Activated CD8-positive, alpha-beta memory T cell treated with anti-CD3 and anti-CD28 coated beads for 4 hours (primary cell): ENCODE data around the gene FGG.

ENCODE experiments used
- DNase-seq, 2 donors: peaks; one replicate each; pipeline ENCODE4 v3.0.0-alpha.2; 2020; ENCODE audit warnings: low read depth in 2 of 2

The FGG gene

DNA sequence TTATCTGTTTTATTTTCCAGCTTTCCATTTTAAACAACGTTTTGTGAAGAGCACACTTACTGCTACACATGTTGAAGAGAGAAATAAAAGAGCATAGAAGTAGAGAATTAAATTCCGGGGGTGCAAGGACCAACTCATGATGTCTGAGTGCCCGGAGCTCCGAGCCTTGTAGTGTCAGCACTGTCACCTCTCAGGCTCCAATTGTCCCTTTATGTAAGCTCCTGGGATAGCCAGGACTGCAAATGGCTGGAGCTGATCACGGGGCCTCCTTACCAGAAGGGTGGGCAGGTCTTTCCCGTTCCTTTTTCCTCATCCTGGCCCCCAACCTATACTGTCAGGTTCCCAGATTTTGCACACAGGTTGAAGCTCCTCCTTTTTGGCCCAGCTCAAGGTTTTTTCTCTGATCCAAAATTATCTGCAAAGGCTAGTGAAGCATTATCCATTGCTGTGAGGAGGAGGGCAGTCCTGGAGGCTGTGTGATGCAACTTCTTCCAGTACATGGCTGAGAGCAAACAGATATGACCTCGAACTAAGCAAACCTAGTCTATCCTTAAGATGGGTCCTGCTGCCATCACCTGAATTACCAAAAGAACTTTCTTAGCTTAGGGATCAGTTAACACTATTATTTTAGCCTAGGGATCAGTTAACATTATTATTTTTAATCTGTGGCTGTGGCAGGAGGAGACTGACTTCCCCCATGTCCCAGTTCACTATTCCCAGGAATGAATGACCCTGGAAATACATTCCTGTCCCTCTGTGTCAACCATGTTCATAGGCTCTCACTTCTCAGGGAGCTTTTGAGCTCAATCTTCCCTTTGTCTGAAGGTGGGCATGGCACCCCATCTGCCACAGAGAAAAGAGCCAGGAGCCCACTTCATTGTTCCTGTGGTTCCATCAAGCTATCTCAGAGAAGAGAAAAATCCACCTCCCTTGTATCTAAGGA is at the start of gene FGG:
Gene FGG (minus strand): TSS at position 185 of the 943 bp plus-strand sequence. CDS start 47 bp downstream, at position 138.
- DNase-seq, result no peak

DNA sequence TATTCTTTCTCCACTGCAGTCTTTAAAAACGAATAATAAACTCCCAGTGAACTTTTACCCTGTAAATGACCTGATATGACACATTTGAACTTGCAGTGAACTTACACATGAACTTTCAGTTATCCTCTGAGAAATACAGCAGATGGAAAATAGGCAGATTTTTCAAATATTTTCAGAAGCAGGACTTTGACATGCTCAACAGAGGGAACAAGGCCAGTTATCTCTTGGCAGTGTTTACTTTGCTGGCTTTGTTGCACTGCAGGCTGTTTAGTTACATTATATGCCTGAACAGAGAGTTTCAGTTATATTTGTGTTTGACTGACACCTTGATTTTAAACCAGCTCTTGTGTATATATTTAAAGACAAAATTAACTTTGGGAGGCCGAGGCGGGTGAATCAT is 47.6 kb upstream of the FGG start:
- DNase-seq, result no peak

DNA sequence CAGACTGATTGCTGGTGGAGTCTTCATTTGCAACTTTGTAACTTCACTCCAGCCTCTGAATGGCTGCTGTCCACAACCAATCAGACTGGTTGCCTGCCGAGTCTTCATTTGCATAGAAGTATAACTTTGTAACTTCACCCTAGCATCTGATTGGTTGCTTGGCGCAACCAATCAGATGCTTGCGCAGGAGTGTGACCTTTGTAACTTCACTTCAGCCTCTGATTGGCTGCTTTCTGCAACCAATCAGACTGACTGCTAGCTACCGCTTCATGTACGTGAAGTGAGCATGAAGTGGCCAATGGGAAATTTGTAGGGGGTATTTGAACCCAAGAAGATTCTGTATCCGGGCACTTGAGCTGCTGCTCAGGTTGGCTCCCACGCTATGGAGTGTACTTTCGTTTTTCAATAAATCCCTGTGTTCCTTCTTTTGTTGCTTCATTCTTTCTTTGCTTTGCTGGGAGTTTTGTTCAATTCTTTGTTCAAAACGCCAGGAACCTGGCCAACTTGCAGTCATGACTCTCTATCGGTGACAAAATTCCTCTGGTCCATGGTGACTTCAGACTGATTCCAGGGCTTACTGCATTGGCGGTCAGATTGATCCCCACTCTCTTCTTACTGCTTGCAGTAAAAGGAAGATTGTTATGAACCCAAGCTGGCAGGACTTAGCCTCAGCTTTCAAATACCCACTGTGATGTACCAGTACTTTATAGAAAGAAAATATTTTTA is 46.4 kb upstream of the FGG start:
- DNase-seq, result no peak

DNA sequence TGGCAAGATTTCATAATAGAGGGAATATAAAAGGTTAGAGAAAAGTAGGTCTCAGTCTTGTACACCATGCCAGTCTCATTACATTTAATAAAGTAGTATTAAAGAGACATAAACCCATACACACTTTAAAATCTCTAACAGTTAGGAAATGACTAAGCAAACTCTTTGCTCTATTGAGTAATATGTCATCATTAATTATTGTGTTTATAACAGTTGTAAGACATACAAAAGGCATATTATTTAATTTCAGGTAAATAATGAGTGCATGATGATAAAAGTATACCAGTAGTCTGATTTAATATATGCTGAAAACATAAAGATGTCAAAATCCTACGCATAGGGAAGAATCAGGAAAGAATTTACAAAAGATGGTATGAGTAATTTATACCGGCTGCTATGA is 31.0 kb upstream of the FGG start:
- DNase-seq, result no peak

DNA sequence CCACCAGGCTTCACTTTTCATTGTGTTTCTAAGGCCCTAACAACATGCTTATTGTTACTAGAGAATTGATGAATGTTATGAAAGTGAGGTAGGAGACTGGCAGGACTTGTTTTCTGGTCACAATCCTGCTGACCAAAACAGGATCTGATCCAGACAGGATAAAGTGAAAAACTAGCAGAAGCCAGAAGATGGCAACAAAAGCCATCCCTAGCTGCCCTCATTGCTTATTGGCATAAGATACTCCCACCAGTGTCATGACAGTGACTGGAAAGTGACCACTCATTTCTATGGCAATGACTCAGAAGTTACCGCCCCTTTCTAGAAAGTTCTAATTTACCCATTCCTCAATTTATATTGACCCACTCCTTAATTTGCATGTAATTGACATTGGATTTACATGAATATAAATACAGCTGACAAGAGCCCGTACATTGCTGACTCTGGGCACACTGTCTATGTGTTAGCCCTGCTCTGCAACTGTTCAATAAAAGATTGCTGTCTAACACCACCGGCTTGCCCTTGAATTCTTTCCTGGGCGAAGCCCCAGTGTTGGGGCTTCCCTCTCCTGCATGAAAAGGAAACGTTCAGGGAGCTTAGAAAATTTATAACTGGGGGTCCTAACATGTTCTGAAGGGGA is 30.0 kb upstream of the FGG start:
- DNase-seq, result no peak

DNA sequence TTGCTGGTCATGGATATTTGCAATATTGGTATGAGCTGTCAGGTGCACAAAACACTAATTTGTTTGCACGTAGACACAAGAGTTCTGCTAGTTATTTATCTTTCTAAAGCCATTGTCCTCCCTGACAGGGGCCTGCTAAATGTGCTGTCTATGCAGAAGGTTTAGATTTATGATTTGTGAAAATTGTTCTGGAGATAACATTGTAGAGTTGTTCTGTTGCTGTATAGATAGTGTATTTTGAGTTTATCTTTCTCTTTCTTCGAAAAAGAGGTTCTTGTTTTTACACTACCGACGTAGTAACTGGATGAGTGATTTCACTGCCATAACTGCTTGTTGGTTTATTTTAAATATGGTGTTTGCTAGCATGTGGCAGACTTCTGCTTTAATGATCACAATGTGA is 28.5 kb upstream of the FGG start:
- no peak for DNase-seq

DNA sequence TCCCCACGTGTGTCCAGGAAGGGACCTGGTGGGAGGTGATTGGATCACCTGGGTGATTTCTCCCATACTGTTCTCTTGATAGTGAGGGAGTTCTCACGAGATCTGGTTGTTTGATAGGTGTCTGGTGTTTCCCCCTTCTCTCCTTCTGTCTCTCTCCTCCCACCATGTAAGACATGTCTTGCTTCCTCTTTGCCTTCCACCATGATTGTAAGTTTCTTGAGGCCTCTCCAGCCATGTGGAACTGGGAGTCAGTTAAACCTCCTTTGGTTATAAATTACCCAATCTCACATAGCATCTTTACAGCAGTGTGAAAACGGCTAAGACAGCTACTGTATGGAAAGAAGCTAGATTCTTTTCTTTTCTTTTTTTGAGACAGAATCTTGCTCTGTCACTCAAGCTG is 21.6 kb upstream of the FGG start:
- no peak for DNase-seq

DNA sequence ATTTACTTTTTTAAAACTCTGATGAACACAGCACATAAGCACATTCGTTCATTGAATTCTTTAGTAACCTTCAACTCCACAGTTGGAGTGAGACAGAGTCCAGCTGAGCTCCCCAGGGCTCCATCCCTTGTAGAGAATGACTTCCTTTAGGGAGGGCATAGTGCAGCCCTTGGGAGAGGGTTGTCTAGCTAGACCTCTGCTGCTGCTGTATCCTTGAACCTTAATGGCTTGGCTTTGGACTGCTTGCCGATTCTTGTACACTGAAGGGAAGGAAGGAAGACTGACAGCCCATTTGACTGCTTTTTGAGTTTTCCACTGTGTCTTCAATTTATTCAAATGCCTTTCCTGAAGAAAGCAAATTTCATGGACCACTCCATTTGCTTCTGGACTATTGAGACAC is 19.4 kb upstream of the FGG start:
- DNase-seq, result no peak

DNA sequence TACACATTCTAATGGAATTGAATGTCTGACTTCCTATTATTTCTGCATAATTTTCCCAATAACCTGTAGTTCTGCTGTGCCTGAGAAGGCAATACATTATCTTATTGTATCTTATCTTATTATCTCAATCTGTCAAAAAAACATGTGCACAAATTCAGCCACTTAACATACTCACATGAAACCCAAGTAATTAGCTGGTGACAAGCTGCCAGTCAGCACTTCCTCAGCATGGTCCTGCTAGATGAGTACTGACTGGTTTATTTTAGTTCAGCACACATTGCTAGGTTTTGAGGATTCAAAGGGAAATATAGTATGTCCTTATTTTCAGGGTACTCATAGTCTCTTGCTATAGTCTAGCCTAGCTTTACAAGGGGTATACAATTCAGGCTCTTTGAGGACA is 17.9 kb upstream of the FGG start:
- DNase-seq, result no peak

DNA sequence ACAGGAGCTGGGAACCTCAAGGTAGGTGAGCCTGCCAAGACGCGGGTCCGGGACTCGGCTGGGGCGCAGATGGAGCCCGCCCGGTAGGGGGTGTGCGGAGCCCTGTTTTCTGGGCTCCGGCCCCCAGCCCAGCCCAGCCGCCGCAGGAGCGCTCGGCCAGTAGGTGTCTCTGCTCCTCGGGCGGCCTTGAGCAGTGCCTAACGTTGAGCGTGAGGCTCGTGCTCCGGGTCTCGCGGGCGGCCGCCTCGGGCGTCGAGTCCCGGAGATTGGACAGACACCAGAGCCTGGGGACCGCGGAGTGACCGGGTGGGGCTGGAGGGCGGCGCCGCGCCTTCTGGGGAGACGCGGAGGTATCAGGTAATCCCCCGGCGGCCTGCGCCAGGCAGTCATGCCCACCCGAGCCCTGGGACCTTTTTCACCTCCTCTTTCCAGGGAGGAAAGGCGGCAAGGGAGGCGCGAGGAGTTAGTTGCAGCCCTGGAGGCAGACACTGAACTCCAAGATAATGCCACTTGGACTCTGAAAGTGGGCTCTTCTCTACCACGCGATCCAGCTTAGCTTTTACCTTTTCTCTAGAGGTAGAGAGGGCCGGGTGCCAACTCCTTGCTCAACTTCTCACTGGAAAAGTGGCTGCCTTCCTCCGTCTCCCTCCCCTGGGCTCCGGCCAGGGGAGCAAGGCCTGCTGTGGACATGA is 14.5 kb upstream of the FGG start:
- DNase-seq, result no peak

DNA sequence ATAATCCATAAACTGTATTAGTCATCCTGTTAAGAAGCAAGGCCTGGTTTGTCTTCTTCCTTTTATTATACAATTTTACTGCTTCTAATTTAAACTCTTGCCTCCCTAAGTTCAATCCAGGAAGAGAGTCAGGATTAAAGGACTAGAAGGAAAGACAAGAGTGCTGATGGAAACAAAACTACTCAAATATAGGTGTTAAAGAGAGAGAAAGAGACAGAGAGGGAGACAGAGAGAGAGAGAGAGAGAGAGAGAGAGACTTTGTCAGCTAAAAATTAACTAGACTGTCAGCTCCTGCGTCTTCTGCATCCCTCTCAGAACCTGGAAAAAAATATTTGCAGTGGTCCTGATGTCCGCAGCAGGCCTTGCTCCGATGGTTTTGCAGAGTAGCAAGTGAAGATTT is 13.5 kb upstream of the FGG start:
- no peak for DNase-seq

DNA sequence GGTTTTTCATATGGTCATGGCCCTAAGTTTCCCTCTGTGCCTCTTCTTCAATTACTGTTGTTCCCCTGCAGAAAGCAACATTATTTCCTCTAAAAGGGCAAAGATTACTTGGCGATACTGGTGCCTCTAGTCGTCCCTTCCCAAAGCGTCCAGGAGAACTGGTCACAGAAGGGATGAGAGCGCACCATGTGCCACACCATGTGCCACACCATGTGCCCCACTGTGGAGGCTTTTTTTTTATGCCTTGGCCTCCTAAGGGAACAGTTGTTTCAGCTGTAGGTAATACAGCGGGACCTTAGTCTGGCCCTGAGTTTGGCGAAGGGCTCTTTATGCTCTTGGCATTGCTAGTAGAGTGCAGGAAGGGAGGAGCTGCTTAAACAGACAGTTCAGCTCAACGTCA is 11.5 kb upstream of the FGG start:
- DNase-seq, result no peak

DNA sequence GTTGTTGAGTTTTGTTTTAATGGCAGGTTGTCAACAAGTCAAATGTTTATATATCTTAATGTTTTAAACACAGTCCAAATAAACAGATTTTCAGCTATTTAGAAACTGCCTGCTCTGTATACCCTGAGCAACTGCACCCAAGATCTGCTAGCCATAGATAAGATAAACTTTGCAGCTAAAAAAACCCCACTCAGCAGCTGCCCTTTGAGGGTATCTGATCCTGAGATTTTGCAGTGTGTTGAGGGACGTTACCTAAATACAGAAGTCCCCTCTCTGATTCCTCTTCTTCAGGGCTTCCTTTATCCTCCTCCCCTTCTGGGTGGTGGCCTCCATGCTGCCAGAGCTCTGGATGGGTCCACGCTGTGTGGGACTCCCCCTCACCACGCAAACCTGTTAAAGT is 11.0 kb upstream of the FGG start:
- no peak for DNase-seq

DNA sequence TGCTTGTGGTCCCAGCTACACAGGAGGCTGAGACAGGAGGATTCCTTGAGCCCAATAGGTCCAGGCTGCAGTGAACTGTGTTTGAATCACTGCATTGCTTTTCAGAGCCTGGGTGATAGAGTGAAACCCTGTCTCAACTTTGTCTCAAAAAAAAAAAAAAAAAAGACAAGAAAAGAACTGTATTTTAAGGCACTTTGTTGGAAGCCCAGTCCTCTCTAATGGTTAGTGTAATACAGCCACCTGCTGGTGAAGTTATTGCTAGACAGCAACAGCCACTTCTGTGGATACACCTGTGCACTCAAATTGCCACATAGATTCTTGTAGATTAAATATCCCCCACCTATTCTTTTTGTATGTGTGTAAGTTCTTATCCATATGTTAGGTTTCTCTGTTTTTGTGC is 10.1 kb upstream of the FGG start:
- DNase-seq, result no peak

DNA sequence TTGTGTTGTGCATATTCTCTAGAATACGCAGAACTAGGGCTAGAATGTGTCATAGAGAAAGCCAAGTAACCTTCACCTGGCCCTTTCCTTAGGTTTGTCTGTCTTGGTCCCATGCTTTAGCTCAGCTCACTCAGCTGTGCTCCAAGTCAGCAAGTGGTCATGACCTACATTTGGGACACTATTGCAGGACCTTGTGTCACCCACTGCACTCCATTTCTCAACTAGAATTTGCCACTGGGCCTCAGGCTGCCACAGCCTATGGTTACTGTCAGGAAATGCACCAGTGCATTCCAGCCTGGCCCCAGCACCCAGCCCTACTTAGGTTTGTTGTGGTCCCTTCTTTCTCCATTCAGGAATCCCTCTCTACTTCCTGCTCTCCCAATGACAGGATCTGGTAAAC is 7.7 kb upstream of the FGG start:
- no peak for DNase-seq

DNA sequence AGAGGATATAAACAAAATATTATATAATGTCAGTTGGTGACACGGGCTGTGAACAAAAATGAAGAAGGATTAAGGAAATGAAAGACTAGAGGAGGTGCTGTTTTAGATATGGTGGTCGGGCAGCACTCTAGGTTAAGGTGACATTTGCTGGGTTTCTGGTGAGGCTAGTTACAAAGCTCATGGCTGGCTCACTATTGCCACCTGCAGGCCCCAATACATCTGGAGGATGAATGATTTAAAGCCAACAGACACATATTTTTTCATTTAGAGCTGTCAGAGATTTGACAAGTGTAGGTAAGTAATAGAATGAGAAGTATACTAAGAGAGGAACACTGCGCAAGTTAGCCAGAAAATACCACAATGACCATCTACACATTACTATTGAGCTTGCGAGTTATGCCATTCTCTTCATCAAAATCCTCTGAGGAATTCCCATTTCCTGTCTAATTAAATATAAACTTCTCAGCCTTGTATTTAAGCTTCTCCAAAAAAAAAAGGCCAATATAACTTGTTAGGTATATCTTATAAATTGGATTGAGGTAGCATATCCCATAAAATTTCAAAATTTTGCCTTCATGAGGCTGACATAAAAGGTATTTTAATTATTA is 6.4 kb upstream of the FGG start:
- DNase-seq, result no peak

DNA sequence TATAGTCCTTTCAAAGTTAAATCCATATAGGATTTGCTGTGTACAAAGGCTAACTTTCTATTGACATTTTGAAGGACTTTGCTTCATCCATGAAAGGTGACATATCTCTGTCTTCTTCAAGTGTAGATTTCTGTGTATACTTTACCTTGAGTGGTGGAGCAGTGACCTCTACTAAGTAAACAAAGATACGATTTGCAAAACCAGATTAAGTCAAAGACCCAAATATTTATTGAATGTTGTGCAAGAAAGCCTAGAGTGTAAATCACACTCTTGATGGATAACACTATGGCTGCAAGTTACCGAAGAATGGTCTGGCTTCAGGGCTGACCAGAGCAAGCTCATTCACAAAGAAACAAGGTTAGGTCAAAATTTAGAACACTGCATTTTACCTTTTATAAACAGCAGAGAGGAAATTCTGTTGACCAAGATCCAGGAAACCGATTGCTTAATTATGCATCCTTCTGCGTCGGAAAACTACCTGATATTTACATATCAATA is 5.4 kb upstream of the FGG start:
- DNase-seq, result no peak

DNA sequence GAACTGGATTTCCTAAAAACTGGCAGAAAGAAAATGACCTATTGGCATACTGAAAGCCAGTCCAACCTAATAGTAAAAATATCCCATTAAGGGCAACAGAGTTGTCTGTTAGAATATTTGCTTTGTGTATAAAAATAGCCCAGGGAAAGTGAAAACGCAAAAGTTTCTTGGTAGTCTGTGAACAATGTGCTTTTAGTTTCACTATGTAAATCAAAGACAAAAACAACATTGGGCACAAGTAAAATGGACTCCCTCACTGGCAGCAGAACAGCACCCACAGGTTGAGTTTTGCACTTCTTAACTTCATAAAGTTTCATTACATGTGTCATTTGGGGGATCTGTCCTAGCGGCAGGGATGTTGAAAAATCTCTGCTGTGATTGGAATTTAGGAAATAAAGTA is 4.3 kb upstream of the FGG start:
- no peak for DNase-seq

DNA sequence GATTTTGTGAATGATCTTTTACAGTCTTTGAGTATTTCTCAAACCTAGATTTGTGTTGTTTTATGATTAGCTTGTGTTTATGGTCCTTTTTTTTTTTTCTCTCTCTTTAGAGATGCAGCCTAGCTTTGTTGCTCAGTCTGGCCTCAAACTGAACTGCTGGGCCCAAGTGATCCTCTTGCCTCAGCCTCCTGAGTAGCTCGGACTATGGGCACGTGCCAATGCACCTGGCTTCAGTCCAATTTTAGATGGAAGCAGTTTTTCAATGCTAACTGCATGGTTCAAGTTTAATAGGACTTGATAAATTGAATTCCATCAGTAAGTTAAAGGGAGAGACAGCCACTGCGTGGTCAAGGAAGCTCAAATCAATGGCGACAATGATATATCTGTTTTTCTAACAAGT is 3.8 kb upstream of the FGG start:
- no peak for DNase-seq

DNA sequence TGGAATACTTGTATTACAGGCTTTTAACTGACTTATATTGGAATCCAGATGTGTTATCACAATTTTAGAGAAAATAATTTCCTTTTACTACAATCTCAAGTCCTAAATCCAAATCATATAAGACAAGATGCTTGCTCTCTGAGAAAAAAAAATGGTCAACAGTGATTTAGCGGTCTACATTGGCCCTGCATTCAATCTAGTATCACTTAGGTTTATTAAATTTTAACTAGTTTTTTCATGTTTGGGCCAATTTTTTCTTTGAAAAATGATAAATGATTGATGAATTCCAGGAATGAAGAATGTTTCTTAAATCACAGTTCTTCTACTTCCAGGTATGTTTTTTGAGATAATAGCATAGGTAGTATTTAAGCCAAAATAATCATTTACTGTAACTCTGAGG is 2.8 kb upstream of the FGG start:
- no peak for DNase-seq

DNA sequence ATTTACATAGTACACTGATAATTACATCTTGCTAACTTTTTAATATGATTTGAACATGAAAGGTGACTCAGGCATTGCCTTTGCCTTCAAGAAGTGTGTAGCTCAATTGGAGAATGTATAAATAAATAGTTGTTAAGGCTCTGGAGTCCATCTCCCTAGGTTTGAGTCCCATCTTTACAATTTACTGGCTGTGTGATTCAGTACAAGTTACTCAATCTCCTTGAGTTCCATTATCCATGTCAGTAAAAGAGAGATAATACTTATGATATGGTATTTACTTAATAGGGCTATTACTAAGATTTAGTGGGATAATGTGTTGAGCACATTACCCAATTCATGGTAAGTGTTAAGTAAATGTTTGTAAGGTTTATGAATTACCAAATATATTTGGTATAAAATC is 1.9 kb upstream of the FGG start:
- DNase-seq, result no peak

DNA sequence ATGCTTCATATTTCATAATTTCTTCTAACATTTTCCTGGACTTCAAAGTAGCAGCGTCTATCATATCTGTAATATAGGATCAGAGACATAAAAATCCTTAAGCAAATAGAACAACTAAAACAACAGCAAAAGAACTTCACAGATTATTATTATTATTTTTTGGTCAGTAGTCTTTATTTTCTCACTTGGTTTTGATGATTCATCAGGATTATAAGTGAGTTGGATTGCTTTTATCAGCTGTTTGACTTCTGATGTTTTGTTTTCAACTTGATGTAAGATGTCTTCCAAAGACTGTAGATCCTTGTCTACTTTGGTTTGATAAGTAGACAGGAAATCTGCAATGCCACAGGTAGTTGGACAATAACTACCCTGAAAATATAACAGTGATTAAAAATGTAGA is 623 bp downstream of the FGG start:
- no peak for DNase-seq
